Effector memory CD4-positive, alpha-beta T cell (primary cell): Measurements from ENCODE around the gene ZNF513.

Source experiments
- DNase-seq, 3 donors: peaks; one replicate each; pipeline ENCODE4 v3.0.0-alpha.2; 2020
- H3K27ac ChIP-seq: 2 replicates; pipeline ENCODE4 v1.7.0; 2013; ENCODE audit warnings: mild to moderate bottlenecking, low read length, moderate library complexity; ENCODE audit not compliant: insufficient read depth, poor library complexity, severe bottlenecking
- H3K27me3 ChIP-seq: replicated peaks from 2 replicates; pipeline ENCODE4 v1.7.0; 2013; ENCODE audit warnings: mild to moderate bottlenecking, low read length; ENCODE audit not compliant: insufficient read depth, control insufficient read depth, poor library complexity, severe bottlenecking
- H3K36me3 ChIP-seq: 2 replicates; pipeline ENCODE4 v1.7.0; 2013; ENCODE audit warnings: mild to moderate bottlenecking, low read length, moderate library complexity; ENCODE audit not compliant: control insufficient read depth, insufficient read depth
- H3K4me1 ChIP-seq: 2 replicates; pipeline ENCODE4 v1.7.0; 2013; ENCODE audit warnings: low read length, mild to moderate bottlenecking; ENCODE audit not compliant: control insufficient read depth, insufficient read depth, poor library complexity, severe bottlenecking
- H3K4me3 ChIP-seq: 2 replicates; pipeline ENCODE4 v1.7.0; 2013; ENCODE audit warnings: low read length, low read depth, mild to moderate bottlenecking; ENCODE audit not compliant: insufficient read depth, poor library complexity, severe bottlenecking
- H3K9me3 ChIP-seq: 2 replicates; pipeline ENCODE4 v1.7.0; 2013; ENCODE audit warnings: mild to moderate bottlenecking, low read length, moderate library complexity; ENCODE audit not compliant: control insufficient read depth

The ZNF513 gene

DNA sequence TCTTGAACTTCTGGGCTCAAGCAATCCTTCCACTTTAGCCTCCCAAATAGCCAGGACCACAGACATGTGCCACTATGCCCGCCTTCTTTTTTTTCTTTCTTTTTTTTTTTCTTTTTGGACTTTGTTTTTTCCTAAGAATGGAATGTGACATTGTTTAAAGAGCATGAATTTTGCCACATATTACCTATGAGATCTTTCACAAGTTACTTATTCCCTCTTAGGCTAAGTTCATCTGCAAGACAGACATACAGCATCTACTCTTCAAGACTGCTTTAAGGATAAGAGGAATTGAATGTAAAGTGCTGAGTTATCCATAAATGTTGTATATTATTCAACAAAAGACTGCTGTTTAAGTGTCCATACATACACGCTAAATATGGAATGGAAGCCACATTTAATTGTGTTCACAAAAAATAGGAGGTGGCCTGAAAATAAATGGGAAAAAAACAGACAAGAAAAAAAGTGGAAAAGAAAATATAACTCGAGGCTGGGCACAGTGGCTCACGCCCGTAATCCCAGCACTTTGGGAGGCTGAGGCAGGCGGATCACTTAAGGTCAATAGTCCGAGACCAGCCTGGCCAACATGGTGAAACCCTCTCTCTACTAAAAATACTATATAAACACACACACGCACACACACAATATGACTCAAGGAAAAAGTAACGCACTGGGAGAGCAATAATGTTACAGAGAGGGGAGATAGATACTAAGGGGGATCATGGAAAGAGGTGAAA lies 32.1 kb upstream of the ZNF513 start:
- Histone ChIP-seq H3K4me1 (peaks cover 17% of the 10 kb centered on the region), H3K27me3 (no peaks in the 10 kb centered on the region), H3K36me3 (no peaks in the 10 kb centered on the region), H3K9me3 (no peaks in the 10 kb centered on the region), H3K27ac (no peak overlapping the region), H3K4me3 (no peak overlapping the region)
- DNase-seq, result no peak

DNA sequence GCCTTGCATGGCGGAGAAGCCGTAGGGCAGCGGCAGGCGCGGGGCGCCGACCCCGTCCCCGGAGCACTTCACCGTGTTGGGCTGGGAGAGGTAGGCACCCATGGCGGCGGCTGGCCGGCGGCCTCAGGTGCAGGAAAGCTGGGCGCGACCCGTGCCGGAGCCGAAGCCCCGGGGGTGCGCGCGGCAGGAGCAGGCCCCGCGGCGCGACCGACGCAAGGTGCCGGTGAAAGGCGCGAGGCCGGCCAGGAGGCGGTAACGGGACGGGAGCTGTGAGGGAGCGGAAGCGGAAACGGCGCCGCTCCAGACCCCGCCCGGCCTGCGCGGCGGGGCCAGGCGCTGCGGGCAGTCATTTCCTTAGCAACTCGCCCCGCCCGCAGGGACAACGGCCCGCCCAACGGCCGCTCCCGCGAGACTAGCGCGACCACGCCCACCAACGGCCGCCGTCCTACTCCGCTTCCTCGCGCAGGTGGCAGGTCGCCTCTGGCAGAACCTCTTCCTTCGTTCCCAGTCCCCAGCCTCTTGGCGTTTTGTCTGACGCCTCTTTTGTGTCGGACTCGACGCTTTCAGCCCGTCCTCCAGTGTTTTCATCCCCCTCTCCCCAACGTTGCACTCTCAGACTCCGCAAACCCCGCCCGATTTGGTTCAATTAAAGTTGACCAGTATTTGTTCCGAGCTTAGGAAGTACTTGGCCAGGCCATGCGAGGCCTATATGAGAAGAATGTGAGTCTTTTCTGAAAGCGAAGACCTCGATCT lies 29.0 kb upstream of the ZNF513 start, which contains the start of gene PPM1G:
TSS of gene PPM1G (minus strand) at position 271 of the 753 bp plus-strand sequence. CDS start at position 102, 169 bp downstream.
- no peaks in the 10 kb centered on the region for H3K27me3 ChIP-seq
- peak within 1 kb of the TSS; percentile 86 for H3K27ac ChIP-seq
- H3K36me3 ChIP-seq, result no peaks in the 10 kb centered on the region
- no peaks in the 10 kb centered on the region for H3K9me3 ChIP-seq
- H3K4me1 ChIP-seq, result peaks cover 25% of the 10 kb centered on the region
- peak within 1 kb of the TSS; percentile 99 for H3K4me3 ChIP-seq
- DNase-seq, result peak; percentile 89 to 92 (median 91)

DNA sequence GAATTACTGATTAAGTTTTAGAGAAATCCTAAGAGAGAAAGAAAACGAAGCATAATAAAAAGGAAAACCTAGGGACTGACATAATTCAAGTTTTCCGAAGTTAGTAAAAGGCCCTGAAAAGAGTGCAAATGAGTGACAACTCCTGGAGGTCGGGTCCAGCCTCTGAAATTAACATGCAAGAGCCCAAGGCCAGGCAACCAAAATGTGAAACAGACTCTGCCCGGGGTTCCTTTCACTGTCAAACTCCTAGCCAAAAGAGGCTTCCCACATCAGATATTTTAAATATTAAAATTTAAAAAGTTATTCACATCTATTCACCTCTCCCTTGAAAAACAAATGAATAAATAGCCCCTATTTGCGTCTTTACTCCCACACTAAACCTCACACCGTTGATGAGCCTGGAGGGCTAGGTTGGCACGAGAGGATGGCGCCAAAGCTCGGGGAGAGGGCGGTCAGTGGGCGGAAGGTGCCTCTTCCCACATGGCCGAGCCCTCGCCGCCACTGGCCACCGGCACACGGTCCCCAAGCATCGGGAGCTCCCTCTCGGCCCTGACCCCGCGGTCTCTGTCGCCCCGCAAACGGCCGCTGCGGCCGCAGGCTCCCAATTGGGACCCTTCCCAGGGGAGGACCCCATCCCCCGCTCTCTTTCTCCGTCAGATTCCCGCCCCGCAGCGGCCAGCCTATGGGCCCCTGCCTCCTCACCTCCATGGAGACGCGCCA lies 28.2 kb upstream of the ZNF513 start:
- Histone ChIP-seq H3K27me3 (no peaks in the 10 kb centered on the region), H3K9me3 (no peaks in the 10 kb centered on the region), H3K4me3 (peak overlapping the region; percentile 99), H3K36me3 (no peaks in the 10 kb centered on the region), H3K4me1 (peaks cover 25% of the 10 kb centered on the region), H3K27ac (peak overlapping the region; percentile 86)
- DNase-seq, result no peak

DNA sequence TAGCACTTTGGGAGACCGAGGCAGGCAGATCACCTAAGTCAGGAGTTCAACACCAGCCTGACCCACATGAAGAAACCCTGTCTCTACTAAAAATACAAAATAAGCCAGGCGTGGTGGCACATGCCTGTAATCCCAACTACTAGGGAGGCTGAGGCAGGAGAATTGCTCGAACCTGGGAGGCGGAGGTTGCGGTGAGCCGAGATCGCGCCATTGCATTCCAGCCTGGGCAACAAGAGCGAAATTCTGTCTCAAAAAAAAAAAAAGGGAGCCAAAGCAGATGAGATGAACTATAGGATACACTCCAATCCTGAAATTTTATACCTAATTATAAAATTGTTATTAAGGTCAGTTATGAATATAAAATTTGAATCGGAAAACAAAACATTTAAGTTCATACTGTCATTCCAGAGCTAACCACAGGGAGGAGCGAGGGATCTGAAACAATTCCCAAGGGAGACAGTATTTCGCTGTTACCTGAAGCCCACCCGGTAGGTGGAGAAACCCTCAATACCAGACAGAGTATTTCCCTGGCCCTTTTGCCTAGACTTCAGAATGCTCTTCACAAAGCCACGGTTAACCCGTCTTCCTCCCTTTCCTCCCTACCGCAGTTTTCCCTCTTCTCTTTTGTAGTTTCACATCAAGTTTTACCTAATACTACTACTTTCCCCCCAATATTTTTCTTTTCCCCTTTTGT lies 27.4 kb upstream of the ZNF513 start:
- Histone ChIP-seq H3K27ac (peak overlapping the region; percentile 86), H3K27me3 (no peaks in the 10 kb centered on the region), H3K36me3 (no peaks in the 10 kb centered on the region), H3K4me1 (peaks cover 25% of the 10 kb centered on the region), H3K4me3 (peak overlapping the region; percentile 99), H3K9me3 (no peaks in the 10 kb centered on the region)
- no peak for DNase-seq

DNA sequence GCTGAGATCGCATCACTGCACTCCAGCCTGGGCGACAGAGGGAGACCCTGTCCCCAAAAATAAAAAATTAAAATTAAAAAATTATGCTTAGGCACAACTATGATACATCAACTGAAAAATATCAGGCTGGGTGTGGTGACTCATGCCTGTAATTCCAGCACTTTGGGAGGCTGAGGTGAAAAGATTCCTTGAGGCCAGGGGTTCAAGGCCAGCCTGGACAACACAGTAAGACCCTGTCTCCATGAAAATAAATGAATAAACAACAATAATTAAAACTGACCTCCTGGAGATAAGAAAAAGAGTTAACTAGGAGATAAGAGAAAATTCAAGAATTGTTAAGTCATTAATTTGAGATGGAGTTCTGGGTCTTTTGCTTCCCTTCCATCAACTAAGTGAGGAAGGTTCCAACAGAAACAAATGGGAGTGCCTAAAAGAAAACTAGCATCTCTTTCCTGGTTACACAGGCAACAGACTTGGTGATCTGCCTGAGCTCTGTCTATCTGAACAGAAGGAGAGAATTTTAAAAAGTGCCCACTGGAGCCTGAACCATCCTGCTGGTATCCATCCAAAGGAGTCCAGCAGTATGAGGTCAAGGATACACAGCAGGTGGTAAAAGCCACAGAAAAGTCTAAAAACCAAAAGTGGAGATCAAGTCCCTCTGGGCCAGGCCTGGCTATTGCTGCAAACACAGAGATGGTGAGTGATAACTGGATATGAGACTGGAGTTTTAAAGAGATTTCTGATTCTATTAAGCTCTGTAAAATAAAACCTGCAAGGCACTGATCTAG lies 20.0 kb upstream of the ZNF513 start:
- Histone ChIP-seq H3K9me3 (no peaks in the 10 kb centered on the region), H3K4me1 (no peaks in the 10 kb centered on the region), H3K27ac (no peak overlapping the region), H3K36me3 (no peaks in the 10 kb centered on the region), H3K27me3 (no peaks in the 10 kb centered on the region), H3K4me3 (no peak overlapping the region)
- no peak for DNase-seq

DNA sequence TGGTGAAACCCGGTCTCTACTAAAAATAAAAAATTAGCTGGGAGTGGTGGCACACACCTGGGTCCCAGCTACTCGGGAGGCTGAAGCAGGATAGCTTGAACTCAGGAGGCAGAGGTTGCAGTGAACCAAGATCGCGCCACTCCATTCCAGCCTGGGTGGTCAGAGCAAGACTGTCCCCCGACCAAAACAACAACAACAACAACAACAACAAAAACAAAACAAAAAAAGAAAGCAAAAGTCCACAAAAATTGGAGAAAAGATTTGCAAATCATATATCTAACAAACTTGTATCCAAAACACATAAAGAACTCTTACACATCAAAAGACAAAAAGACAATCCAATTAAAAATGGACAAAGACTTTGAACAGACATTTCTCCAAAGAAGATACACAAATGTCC lies 18.4 kb upstream of the ZNF513 start:
- H3K36me3 ChIP-seq, result no peaks in the 10 kb centered on the region
- no peak for DNase-seq
- no peaks in the 10 kb centered on the region for H3K4me1 ChIP-seq
- H3K9me3 ChIP-seq, result no peaks in the 10 kb centered on the region
- no peak overlapping the region for H3K27ac ChIP-seq
- no peak overlapping the region for H3K4me3 ChIP-seq
- no peaks in the 10 kb centered on the region for H3K27me3 ChIP-seq

DNA sequence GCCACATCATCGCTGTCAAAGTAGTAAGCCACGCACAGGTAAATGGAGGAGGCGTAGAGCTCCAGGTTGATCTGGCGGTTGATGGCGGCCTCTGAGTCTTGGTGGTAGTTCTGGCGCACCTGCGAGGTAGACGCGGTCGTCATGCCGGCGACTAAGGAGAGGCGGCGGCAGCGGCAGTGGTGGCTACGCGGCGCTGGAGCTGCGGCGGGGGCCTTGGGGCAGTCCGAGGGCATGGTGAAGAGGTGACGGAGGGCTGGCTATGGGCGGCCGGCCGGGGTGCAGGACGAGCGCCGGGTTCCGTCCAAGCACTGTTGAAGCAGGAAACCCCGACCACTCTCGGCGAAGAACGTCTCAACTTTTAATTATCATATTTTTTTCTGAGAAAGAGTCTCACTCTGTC lies 12.7 kb upstream of the ZNF513 start:
- no peak overlapping the region for H3K27ac ChIP-seq
- no peak overlapping the region for H3K4me3 ChIP-seq
- H3K9me3 ChIP-seq, result no peaks in the 10 kb centered on the region
- no peaks in the 10 kb centered on the region for H3K36me3 ChIP-seq
- no peaks in the 10 kb centered on the region for H3K27me3 ChIP-seq
- DNase-seq, result no peak
- peaks cover 11% of the 10 kb centered on the region for H3K4me1 ChIP-seq

DNA sequence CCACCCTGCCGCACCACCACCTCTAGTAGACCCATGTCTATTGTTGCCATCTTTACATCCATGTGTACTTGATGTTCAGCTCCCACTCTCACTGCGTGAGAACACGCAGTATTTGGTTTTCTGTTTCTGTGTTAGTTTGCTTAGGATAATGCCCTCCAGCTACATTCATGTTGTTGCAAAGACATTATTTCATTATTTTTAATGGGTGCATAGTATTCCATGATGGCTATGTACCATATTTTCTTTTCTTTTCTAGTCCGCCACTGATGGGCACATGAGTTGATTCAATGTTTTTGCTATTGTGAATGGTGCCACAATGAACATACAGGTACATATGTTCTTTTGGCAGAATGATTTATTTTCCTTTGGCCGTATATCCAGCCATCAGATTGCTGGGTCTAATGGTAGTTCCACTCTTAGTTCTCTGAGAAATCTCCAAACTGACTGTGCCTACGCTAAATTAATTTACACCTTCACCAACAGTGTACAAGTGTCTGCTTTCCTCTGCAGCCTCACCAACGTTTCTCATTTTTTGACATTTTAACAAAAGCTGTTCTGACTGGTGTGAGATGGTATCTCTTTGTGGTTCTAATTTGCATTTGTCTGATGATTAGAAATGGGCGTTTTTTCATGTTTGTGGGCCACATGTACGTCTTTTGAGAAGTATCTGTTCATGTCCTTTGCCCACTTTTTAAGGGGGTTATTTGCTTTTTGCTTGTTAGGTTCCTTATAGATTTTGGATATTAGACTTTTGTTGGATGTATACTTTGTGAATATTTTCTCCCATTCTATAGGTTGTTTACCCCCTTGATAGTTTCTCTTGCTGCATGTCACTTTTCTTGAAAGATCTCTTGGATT lies 10.5 kb upstream of the ZNF513 start:
- Histone ChIP-seq H3K27ac (peak overlapping the region; percentile 58), H3K9me3 (no peaks in the 10 kb centered on the region)
- no peak for DNase-seq

More for the DNA sequence above, 10.5 kb upstream of the ZNF513 start:
- Histone ChIP-seq H3K4me3 (no peak overlapping the region), H3K4me1 (peaks cover 11% of the 10 kb centered on the region), H3K36me3 (peaks cover 1% of the 10 kb centered on the region), H3K27me3 (no peaks in the 10 kb centered on the region)
